Thoracic aorta (tissue), 2 donors: ENCODE results near the gene ANKRD62. TPM values are rescaled to one million over a fixed set of nuclear protein-coding genes. Genes with fewer than 3 reads are reported as not detected.

Source experiments
- ATAC-seq: fragments of 150-250 bp; one replicate; pipeline ENCODE4 v1.8.0; 2017; ENCODE audit warnings: low read depth; ENCODE audit not compliant: insufficient number of reproducible peaks, low FRiP score
- DNase-seq: peaks from one replicate; pipeline ENCODE4 v3.0.0-alpha.2; 2020; ENCODE audit warnings: low spot score
- H3K27ac ChIP-seq, 2 donors: fragments of 200-600 bp; sonication (generic); 1 replicate in 1 of 2; 2 replicates in 1 of 2; pipeline ENCODE4 v1.5.1; 2016; ENCODE audit warnings: mild to moderate bottlenecking in 2 of 2, moderate library complexity in 2 of 2
- H3K27me3 ChIP-seq: fragments of 200-600 bp; sonication (generic); replicated peaks from 2 replicates; pipeline ENCODE4 v1.6.0; 2016; ENCODE audit warnings: mild to moderate bottlenecking; ENCODE audit not compliant: insufficient read depth
- H3K36me3 ChIP-seq: fragments of 200-600 bp; sonication (generic); one replicate; pipeline ENCODE4 v1.5.1; 2016
- H3K4me1 ChIP-seq, 2 donors: fragments of 200-600 bp; sonication (generic); 1 replicate in 1 of 2; 2 replicates in 1 of 2; pipeline versions ENCODE4 v1.5.1 to v1.6.0; 2016; ENCODE audit warnings: low read depth in 2 of 2, mild to moderate bottlenecking in 1 of 2; ENCODE audit not compliant: control insufficient read depth in 1 of 2
- H3K4me3 ChIP-seq: fragments of 200-600 bp; sonication (generic); 2 replicates; pipeline ENCODE4 v1.5.1; 2016; ENCODE audit warnings: mild to moderate bottlenecking
- H3K9me3 ChIP-seq: fragments of 200-600 bp; sonication (generic); 2 replicates; pipeline ENCODE4 v1.5.1; 2016
- total RNA-seq, 2 donors: library from RNA; depleted of rRNA; stranded (reverse); fragments of >200 nt; gene quantifications; one replicate each; pipeline versions ENCODE4 v1.1.0 to v1.2.3, GENCODE V29; 2016
- TF ChIP-seq, protein P1 (sequence below): fragments of 200-600 bp; sonication (generic); IDR thresholded peaks from one replicate; pipeline ENCODE4 v1.5.1; 2019; ENCODE audit warnings: antibody characterized with exemption

Gene ANKRD62
- total RNA-seq, 2 donors from 2014 or later = not detected

DNA sequence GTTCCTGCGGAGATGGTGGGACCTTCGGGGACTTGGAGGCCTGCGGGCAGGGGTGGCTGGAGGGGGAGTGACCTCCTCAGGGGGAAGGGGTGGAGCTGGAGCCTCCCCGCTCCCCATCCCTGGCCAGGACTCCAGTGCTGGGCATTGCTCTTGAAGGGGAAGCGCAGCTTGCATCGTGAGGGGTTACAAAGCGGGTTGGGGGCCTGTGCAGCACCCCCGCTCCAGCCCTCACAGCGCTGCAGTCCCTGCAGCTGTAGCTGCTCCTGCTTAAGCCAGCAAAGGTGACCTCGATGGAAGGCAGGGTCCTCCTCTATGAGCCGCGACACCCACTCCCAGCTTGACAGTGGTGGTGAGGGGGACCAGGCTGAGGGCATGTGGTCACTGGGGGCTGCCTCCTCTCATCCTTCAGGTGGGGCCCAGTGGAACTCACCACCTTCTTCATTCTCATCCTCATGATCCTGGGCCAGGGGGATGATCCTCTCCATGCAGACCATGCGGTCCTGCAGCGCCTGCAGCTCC is 36.7 kb upstream of the ANKRD62 start:
- DNase-seq (no peak), ATAC-seq (no peak)
- Histone ChIP-seq H3K36me3 (no peaks in the 10 kb centered on the region), H3K4me1 (no peaks in the 10 kb centered on the region), H3K9me3 (no peaks in the 10 kb centered on the region), H3K4me3 (no peak overlapping the region), H3K27ac (no peak overlapping the region), H3K27me3 (no peaks in the 10 kb centered on the region)
- TF ChIP-seq, protein P1, sequence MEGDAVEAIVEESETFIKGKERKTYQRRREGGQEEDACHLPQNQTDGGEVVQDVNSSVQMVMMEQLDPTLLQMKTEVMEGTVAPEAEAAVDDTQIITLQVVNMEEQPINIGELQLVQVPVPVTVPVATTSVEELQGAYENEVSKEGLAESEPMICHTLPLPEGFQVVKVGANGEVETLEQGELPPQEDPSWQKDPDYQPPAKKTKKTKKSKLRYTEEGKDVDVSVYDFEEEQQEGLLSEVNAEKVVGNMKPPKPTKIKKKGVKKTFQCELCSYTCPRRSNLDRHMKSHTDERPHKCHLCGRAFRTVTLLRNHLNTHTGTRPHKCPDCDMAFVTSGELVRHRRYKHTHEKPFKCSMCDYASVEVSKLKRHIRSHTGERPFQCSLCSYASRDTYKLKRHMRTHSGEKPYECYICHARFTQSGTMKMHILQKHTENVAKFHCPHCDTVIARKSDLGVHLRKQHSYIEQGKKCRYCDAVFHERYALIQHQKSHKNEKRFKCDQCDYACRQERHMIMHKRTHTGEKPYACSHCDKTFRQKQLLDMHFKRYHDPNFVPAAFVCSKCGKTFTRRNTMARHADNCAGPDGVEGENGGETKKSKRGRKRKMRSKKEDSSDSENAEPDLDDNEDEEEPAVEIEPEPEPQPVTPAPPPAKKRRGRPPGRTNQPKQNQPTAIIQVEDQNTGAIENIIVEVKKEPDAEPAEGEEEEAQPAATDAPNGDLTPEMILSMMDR = no peak

DNA sequence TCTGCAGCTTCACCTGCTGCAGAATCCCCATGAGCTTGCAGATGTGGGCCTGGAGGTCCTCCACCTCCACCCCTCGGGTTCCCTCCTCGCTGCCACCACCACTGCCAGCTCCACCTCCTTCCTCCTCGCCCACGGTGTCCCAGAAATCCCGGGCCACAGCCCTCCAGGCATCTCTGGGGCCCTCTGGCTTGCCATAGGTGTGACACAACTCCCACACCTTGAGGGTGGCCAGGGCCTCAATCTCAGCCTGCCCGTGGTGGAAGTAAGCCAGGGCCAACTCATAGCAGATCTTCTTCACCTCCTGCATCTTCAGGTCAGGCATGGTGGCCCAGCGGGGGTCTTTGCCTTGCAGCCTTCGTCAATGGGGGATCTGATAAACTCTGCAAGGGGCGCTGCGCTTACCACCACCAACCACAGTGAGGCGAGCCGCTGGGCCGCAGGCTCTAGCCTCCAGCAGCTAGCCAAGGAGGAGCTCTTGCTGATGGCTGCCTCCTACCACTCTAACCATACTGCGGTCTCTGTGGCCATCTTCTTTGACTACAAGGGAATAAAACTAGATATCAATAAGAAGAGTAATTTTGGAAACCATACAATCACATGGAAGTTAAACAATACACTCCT is 36.1 kb upstream of the ANKRD62 start:
- Histone ChIP-seq H3K27me3 (no peaks in the 10 kb centered on the region), H3K4me1 (no peaks in the 10 kb centered on the region), H3K36me3 (no peaks in the 10 kb centered on the region), H3K27ac (no peak overlapping the region), H3K9me3 (no peaks in the 10 kb centered on the region), H3K4me3 (no peak overlapping the region)
- ATAC-seq (no peak), DNase-seq (no peak)
- TF ChIP-seq, protein P1 = no peak

DNA sequence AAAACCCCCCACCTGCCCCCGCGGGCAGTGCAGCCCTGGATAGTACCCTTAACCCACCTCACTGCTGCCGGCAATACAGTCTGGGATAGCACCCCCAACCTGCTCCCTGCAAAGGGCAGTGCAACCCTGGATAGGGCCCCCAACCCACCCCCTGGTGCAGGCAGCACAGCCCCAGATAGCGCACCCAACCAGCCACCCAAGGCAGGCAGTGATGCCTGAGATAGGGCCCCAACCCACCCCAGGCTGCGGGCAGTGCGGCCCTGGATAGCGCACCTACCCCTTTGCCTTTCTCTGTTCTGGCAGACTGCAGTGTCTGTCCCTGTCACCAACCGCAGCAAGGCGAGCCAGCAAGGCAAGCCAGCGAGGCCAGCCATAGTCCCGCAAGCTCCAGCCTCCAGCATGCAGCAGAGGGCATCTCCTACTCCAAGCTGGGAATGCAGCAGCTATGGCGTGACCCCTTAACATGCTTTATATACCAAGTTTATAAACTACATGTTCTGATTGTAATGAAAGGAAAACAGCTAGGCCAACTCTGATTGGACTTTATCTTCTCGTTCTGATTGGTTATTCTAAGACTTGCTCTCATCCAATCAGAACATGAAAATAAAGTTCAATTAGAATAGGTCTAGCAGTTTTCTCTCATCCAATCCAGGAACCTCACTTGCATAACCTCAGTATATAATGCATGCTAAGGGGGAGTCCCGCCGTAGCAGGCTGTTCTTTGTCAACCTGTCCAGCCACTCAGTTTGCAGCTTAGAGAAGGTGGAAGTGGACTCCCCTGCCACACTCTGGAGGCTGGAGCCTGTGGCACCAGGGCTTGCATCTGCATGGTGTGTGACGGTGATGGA is 34.1 kb upstream of the ANKRD62 start:
- H3K9me3 ChIP-seq = no peaks in the 10 kb centered on the region
- no peak overlapping the region for H3K4me3 ChIP-seq
- H3K27ac ChIP-seq = no peak overlapping the region
- H3K27me3 ChIP-seq = no peaks in the 10 kb centered on the region
- H3K36me3 ChIP-seq = no peaks in the 10 kb centered on the region
- no peak for ATAC-seq
- TF ChIP-seq, protein P1 = no peak
- no peaks in the 10 kb centered on the region for H3K4me1 ChIP-seq
- DNase-seq = no peak

GRCh38 chr18:12060182-12060870 is 33.3 kb upstream of the ANKRD62 start:
- H3K4me1 ChIP-seq = no peaks in the 10 kb centered on the region
- H3K9me3 ChIP-seq = no peaks in the 10 kb centered on the region
- no peaks in the 10 kb centered on the region for H3K36me3 ChIP-seq
- DNase-seq (no peak), ATAC-seq (no peak)
- TF ChIP-seq, protein P1 = no peak
- no peaks in the 10 kb centered on the region for H3K27me3 ChIP-seq
- H3K27ac ChIP-seq = no peak overlapping the region
- H3K4me3 ChIP-seq = no peak overlapping the region

- TF ChIP-seq, protein P1 = no peak
- ATAC-seq = no peak
Measured at GRCh38 chr18:12061685-12062084, 32.0 kb upstream of the ANKRD62 start.

More at GRCh38 chr18:12061685-12062084, 32.0 kb upstream of the ANKRD62 start:
- no peaks in the 10 kb centered on the region for H3K4me1 ChIP-seq
- no peak for DNase-seq
- H3K4me3 ChIP-seq = no peak overlapping the region
- H3K27ac ChIP-seq = no peak overlapping the region
- no peaks in the 10 kb centered on the region for H3K9me3 ChIP-seq
- H3K27me3 ChIP-seq = no peaks in the 10 kb centered on the region
- no peaks in the 10 kb centered on the region for H3K36me3 ChIP-seq
